Stimulated activated CD4-positive, alpha-beta T cell treated with anti-CD3 and anti-CD28 coated beads, Interleukin-1b, Interleukin-23, amount 100 ng/mL, for 1 hour (primary cell): ENCODE results near the gene PLK1.
A peak's percentile ranks its signal among the peaks of the same experiment; 100 is the strongest.
"Not testable (repeated sequence)": the region's sequence is repeated elsewhere in the genome, so short reads cannot be mapped to it uniquely, and the experiment has no call there.

Experiments used
- DNase-seq, 2 donors: peaks; one replicate each; pipeline ENCODE4 v3.0.0-alpha.2; 2020; ENCODE audit warnings: low read depth in 2 of 2

PLK1 gene

DNA sequence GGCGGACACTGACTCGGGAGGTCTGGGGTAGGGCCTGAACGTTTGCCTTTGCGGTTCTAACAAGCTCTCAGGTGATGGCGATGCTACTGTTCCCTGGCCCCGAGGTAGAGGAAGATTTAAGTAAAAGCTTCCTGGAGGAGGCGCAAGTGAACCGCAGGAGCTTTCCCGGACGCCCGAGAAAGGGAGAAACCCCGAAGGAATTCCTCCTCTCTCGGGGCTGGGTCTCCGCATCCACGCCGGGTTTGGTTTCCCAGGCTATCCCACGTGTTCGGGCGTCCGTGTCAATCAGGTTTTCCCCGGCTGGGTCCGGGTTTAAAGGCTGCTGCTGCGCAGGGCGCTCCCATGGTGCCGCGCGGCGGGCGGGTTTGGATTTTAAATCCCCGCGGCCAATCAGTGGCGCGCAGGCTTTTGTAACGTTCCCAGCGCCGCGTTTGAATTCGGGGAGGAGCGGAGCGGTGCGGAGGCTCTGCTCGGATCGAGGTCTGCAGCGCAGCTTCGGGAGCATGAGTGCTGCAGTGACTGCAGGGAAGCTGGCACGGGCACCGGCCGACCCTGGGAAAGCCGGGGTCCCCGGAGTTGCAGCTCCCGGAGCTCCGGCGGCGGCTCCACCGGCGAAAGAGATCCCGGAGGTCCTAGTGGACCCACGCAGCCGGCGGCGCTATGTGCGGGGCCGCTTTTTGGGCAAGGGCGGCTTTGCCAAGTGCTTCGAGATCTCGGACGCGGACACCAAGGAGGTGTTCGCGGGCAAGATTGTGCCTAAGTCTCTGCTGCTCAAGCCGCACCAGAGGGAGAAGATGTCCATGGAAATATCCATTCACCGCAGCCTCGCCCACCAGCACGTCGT is at the start of gene PLK1:
Gene PLK1 (plus strand): TSS at position 460 of the 844 bp plus-strand sequence. CDS start 44 bp downstream, at position 504.
- peak; percentile 29 to 58 for DNase-seq

DNA sequence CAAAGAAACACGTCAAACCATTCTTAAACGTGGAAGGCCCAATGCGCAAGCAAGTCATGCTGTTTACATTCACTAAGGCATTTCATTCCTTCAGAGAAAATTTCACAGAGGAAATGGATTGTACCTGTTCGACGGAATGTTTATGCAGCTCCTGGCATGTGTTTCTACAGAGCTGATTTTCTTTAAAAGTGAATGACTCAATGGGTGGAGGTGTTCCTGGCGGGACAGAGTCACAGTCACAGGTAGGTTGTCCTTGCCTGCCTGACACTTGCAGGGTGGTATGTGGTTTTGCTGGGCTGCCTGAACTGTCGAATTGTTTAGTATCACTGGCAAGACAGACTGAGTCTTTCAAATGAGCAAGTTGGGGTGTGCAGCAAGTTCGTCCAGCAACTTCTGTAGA is 49.2 kb upstream of the PLK1 start:
- DNase-seq: no peak

DNA sequence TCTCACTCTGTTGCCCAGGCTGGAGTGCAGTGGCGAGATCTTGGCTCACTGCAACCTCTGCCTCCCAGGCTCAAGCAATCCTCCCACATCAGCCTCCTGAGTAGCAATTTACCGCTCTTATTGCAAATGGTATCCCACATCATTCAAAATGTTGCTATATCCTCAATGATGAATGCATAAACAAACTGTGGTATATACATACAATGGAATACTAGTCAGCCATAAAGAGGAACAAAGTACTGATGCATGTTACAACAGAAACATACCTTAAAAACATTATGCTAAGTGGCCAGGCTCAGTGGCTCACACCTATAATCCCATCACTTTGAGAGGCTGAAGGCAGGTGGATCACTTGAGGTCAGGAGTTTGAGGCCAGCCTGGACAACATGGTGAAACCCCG is 46.8 kb upstream of the PLK1 start:
- DNase-seq: not testable (repeated sequence)

DNA sequence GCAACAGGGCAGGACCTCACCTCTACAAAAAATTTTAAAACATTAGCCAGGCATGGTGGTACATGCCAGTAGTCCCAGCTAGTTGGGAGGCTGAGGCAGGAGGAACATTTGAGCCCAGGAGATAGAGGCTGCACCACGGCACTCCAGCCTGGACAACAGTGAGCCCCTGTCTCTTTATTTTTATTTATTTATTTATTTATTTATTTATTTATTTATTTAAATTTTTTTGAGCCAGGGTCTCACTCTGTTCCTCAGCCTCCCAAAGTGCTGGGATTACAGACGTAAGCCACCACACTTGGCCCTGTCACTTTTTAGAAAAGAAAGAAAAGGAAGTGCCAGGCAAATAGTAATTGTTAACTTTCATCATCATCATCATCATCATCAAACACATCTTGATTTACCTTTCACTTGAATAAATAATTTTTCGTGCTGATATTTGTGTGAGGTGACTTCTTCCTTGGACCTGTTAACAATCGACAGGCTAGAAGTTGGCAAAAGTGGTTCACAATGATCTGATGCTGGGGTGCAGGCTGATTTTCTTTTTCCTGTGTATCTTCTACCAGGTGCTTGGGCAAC is 44.1 kb upstream of the PLK1 start:
- no peak for DNase-seq

DNA sequence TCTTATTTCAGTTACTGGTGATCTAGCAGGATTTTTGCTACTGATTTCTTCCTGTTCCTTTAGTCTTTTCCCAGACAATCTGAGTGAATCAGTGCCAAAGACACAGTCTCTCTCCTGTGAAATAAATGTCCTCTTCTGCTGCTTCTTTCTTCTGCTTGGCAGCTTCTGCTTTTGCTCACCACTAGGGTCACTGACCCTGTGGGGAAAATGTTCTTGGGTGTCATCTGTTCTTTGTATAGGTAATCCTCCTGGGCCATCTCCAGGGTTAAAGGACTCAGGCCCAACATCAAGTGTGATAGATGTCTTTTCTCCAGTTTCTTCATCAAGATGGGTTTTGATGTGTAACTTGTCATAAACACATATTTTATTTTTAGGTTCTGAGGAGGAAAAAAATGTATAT is 42.7 kb upstream of the PLK1 start:
- DNase-seq: no peak

DNA sequence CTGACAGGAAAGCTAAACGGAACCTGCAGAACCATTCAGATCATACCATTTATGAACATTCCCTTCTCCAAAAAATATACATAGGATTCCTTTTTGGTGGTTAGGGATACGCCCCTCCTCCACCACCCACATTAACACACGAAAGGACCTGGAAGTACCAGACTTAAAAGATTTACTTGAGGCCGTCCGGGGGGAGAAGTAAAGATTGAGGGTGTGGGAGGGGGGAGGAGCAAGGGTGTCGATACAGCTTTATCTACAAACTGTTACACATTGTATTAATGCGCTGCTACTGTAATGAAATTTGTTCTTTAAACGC is 38.1 kb upstream of the PLK1 start:
- DNase-seq: no peak

DNA sequence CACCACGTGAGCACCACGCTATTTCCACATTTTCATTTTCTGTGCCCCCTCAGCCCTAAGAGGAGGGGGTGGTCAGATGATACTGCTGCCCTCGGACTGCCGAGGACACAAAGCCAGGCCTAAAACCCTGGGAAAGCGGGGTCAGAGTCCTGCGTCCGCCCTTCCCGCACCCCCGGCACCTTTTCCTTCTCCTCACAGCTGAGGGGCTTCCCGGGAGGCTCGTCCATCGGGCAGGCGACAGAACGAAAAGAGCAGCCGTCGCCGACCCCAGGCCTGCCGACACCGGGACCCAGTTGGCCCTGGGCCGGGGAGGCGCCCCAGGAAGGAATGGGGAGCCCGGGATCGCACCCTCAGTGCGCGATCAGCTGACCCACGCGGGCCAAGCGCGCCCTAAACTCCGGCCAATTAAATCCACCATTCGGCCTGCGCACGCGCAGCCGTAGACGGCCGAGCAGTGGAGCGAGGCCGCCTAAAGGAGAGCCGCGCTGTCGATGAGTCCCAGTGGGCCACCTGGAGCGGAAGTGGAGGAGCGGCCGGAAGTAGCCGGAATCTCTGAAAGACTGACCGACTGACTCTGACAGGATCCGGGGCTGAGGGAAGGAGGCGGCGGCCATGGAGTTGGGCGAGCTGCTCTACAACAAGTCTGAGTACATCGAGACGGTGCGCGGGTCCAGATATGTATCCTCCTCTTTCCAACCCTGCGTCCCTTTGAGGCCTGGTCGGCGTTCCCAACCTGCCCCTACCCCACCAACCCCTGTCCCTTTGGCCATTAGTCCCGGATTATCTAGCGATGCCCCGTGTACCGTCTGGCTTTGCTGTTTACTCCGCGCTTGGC is 37.5 kb upstream of the PLK1 start, which contains the start of the genes DCTN5 and PALB2:
Gene DCTN5 (plus strand): TSS at position 536 of the 835 bp plus-strand sequence. CDS start 77 bp downstream, at position 613.
Gene PALB2 (minus strand): TSS at position 380 of the 835 bp plus-strand sequence. CDS start 153 bp downstream, at position 227.
- DNase-seq: peak; percentile 50 to 61

DNA sequence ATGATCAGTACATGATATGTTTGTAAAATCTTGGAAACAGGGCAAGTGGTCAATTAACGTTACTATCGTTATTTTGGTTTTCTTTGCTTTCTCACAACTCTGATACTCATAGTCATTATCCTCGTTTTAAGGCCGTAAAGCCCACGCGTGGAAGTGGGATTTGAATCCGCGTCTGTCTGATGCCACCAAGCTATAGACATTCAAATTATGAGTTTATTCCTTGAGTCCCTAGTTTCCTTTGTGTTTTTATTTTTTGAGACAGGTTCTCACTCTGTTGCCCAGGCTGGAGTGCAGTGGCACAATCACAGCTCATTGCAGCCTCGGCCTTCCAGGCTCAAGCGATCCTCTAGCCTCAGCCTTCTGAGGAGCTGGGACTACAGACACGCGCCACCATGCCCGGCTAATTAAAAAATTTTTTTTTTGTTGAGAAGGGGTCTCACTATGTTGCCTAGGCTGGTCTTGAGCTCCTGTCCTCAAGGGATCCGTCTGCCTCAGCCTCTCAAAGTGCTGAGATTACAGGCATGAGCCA is 36.4 kb upstream of the PLK1 start:
- DNase-seq: no peak

DNA sequence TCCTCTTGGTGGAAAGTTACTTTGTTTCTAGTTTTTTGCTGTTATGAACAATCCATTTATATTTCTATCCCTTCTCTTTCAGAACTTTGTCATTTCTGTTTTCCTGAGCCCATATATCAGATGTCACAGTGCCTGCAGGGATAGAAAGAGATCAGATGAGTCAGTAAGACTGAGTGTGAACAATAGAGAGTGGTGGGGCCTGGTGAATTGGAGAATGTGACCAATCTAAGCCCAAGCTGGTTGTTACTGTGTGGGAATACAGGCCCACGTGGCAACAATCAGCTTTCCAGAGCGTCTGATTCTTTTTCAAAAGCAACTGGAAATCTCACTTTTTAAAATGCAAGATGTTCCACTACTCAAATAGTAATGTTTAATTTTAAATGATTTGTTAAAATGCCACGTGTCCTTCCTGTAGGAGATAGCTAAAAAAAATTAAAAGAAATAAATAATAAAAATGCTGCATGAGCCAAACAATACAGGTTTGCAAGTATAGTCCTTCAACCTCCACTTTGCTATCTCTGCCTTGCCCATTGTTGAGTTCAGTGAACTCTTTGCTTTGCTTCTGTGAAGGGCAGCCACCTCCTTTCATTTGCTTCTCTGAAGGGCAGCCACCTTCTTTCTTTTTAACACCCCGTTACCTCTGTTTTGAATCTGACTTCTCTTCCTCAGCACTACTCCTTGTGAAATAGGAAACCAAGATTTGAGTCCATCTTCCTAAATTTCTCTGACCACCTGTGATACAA is 27.8 kb upstream of the PLK1 start:
- DNase-seq: no peak

DNA sequence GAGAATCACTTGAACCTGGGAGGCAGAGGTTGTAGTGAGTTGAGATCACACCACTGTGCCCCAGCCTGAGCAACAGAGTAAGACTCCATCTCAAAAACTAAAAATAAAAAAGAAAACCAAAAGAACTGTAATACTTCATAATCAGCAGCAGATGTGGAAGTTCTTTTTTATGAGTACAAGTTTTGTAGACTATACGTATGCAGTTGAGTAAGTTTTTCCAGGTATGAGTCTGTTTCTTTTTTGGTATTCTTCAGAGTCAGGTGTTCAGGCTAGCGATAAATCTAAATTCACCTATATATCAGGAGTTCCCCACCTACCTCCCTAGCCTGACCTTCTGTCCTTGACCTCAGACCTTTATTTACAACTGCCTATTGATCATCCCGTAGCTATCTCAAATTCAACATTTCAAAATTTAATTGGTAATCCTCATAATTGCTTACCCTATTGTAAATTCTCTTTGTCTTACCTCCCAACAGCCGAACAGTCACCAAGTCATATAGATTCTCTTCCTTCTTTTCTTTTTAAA is 26.7 kb upstream of the PLK1 start:
- no peak for DNase-seq

DNA sequence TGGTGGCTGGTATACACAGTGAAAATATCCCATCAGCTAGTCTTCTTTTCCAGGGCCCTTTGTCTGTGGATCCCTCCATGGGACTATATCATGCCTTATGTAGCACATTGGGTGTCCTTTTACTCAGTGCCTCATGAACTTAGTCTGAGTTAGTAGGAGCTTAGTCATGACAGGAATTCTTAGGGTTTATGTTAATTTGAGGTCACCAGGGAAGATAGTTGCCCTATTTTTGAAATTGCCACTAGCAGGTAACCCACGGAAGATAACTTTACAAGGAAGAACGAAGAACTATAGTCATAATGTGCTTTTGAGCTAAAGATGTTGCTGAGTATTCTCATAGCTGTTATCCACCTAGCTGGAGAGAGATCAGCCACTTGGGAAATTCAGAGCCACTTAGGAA is 14.8 kb upstream of the PLK1 start:
- DNase-seq: no peak

DNA sequence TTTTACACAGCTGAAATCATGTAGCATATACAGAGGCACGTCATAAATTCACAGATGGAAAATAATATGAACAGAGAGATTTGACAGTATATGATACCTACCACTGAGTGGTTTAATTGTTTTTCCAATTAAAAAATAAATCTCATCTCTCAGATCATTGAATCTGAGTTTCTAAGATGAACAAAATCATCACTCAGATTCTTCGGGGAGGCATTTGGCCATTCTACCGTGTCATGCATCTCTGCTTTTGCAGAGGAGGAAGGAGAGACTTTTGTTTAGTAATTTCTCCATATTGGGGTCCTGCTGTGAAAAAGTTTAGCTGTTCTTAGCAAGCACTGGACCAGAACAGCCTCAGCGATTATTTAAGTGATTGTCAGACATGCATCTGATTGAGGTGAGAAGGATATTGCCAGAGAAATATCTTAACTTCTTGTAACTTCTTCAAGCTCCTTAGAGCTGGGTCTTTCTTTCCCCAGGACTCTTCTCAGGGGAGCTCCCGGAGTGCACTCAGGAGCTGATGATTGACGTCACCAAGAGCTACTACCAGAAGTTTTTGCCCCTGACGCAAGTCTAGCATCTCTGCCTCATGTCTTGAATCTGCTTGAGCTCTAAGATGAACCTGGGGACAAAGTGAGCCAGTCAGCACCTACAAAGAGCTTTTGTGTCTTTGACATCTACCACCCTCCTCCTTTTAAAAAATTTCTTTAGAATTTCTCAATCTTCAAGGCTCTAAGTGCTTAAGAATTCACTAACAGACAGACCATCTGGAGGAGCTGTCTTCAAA is 11.9 kb upstream of the PLK1 start:
- no peak for DNase-seq

DNA sequence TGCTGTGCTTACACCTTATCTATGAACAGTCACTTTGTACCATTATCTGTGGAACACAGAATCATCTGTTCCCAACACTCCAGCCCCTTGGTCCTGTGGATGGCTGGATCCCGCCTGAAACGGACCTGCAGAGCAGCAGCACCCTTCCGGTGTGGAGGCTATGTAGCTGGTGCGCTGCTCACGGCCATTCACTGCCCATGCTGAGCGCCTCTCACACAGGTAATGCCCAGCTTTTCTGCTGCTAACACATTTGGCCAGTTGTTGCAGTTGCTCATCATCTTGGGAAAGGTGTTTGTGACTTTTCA is 11.4 kb upstream of the PLK1 start:
- DNase-seq: no peak

DNA sequence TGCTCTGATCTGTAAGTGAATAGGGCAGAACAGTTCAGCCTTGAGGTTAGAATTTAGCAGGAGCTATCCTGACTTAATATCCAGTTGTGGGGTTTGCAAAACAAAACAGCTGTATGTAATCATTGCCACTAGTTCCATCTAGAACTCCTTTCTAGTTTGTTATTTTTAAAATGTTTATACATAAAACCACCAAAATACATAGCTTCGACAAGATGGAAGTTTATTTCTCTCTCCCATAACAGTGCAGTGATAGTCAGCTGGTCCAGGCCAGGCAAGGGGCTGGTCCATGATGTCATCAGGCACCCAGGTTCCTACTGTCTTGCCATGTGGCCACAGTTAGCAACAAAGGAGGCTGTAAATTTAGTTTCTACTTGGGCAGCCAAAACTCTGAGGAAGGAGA is 10.5 kb upstream of the PLK1 start:
- DNase-seq: no peak

DNA sequence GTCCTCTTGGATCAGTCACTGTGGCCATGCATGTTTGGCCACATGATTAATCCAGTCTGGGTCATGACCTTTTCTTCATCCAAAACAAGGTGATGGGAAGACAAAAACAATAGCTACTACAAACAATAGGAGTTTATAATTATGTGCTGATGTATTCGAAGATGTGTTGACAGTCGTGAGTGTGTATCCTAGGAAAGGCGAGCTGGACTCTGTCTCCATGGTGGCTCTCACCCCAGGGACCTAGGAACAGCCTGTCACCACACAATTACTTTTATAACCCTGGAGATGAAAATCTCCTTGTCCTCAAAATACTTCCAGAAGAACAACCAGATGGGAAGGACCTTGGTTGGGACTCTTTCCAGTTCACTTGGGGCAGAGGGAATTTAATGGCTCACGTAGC is 9.8 kb upstream of the PLK1 start:
- DNase-seq: no peak

DNA sequence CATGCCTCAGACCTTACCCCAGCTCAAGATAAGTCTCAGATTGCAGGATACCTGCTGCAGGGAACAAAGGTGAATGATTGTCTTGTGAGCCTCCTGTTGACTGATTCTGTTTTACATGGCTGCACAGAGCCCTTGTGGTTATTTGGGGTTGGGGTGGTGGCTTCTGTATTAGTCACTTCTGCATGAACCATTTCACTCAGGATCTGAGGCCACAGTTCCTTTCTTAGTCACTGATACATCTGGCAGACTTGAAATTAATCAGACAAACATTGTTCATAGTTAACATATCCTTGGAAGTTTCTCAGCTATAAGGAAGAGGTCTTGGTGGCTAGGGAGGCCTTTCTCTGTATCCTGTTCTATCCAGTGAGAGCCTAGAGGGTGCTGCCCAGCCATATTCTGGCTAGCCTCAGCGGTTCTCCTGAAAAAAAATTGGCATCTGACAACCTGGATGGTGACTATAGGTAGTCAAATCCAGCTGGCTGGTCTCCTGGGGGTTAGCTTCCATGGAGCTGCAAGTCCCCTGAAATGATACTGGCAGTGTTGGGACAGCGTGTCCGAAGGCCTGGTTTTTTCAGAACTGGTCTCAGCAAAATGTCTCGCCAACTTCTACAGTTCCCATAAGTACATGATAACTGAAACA is 8.4 kb upstream of the PLK1 start:
- no peak for DNase-seq

DNA sequence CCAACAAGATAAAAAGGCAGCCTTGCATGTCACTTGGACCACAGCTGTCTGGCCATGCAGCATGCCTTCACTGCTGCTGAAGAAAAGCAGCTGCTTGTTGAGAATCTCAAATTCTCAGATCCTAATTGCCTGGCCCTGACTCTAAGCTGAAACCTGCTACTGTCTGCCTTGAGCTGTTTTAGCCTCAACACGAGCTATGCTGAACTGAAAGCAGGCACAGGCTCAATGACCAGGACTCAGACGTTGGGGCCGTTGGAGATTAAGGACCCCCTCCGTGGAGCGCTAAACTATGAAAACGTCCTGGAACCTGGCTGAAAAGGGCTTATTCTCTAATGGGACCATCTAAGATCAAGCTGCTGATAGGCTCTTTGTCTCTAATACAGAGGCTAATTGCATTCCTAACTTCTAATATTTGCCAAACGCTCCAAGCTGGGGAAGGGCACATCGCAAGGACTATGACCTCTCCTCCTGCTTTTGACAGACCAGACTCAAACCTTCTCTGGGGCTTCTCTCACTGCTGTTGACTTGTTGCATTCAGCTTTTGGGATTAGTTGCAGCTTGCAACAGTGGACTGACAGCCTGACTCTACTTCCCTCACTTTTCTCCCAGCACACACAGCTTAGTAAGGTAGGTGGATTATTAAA is 4.6 kb upstream of the PLK1 start:
- DNase-seq: no peak

DNA sequence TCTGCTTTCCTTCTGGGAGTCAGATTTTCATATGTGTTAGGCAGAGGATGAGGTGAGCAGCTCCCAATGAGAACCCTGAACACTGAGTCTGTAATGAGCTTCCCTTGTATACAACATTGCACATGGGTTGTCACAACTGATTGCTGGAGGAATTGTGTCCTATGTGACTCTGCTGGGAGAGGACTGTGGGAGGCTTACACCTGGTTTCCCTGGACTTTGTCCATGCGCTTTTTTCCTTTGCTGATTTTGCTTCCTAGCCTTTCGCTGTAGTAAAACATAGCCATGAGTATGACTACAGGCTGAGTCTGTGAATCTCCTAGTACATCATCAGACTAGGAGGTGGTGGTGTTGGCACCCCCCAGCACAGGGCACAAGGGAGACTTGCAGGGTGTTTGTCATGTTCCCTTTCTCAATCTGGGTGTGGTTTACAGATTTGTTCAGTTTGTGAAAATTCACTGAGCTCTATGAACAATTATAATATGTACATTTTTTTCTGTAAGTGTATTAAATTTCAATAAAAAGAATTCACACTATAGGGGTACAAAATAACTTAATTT is 1.7 kb upstream of the PLK1 start:
- no peak for DNase-seq

DNA sequence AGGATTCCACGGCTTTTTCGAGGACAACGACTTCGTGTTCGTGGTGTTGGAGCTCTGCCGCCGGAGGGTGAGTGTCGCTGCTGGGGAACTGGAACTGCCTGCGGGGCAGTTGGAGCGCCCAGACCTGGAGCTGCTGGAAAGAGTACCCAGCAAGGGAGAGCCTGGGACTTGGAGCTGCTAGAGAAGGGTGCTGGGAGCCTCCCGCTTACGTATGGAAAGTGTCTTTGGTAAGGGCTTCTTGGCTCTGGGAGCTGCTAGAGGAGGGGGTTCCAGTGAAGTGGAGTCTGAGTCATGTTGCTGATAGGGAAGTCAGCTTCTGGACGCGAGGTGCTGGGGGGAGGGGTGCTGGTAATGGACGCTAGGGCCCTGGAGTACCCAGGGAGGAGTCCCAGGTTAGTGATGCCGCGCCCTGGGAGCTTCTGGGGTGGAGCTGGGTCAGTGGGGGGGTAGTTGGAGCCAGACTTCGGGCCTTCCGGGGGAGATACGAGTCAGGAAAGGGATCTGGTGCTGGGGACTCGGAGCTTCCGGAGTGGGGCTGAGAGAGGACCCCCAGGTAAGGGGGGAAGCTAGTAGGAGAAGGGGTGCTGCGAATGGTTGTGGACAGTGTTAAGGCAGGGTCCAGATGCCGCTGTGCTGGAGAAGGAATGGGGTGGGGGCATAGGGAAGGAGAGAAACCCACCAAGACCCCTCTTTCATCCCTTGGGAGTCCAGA is 741 bp downstream of the PLK1 start:
- no peak for DNase-seq
